Fibroblast of the aortic adventitia (primary cell): ENCODE data around the gene SPINK6. TPM values are rescaled to one million over a fixed set of nuclear protein-coding genes. Genes with fewer than 3 reads are reported as not detected.
A peak's percentile ranks its signal among the peaks of the same experiment; 100 is the strongest.

ENCODE experiments used
- DNase-seq: peaks from one replicate; pipeline ENCODE4 v3.0.0-alpha.2; 2010; ENCODE audit warnings: low read depth
- H3K4me3 ChIP-seq: 2 replicates; pipeline ENCODE4 v1.5.1; 2011; ENCODE audit warnings: low read depth, mild to moderate bottlenecking, control low read depth, low read length, moderate library complexity
- total RNA-seq: library from RNA; depleted of rRNA; stranded (reverse); fragments of >200 nt; gene quantifications from 2 replicates; pipeline ENCODE4 v1.2.3, GENCODE V29; 2012; ENCODE audit warnings: low replicate concordance
- TF ChIP-seq, protein P1 (sequence below): IDR thresholded peaks from 2 replicates; pipeline ENCODE4 v1.5.1; 2011; ENCODE audit warnings: mild to moderate bottlenecking, low read length, control low read depth, inconsistent platforms; ENCODE audit not compliant: insufficient read depth

Gene SPINK6
- total RNA-seq, 1 donor = not detected

- TF ChIP-seq, protein P1, sequence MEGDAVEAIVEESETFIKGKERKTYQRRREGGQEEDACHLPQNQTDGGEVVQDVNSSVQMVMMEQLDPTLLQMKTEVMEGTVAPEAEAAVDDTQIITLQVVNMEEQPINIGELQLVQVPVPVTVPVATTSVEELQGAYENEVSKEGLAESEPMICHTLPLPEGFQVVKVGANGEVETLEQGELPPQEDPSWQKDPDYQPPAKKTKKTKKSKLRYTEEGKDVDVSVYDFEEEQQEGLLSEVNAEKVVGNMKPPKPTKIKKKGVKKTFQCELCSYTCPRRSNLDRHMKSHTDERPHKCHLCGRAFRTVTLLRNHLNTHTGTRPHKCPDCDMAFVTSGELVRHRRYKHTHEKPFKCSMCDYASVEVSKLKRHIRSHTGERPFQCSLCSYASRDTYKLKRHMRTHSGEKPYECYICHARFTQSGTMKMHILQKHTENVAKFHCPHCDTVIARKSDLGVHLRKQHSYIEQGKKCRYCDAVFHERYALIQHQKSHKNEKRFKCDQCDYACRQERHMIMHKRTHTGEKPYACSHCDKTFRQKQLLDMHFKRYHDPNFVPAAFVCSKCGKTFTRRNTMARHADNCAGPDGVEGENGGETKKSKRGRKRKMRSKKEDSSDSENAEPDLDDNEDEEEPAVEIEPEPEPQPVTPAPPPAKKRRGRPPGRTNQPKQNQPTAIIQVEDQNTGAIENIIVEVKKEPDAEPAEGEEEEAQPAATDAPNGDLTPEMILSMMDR = no peak
- no peak overlapping the region for H3K4me3 ChIP-seq
- DNase-seq = no peak
Observed at GRCh38 chr5:148201151-148201550, 1.7 kb upstream of the SPINK6 start.

GRCh38 chr5:148205044-148205806 is 2.4 kb downstream of the SPINK6 start:
- TF ChIP-seq, protein P1 = no peak
- no peak overlapping the region for H3K4me3 ChIP-seq
- DNase-seq = peak; percentile 6

DNA sequence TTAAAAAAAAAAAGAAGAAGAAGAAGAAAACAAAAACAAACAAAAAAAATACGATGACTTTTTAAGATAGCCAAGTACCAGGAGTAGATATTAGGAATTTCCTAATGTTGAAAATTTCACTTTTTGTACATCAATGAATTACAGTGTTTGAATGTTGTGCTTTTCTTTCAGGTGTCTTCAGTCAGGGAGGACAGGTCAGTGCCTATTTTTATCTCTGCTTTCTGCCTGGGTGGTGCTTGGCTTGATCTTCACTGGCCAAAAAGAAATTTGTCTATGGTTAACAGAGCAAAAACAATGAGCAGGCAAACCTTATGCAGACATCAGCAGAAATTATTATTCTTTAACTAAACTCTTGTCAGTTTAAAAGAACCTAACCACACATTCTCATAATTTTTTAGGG is 3.0 kb downstream of the SPINK6 start:
- no peak overlapping the region for H3K4me3 ChIP-seq
- DNase-seq = no peak
- TF ChIP-seq, protein P1 = no peak

DNA sequence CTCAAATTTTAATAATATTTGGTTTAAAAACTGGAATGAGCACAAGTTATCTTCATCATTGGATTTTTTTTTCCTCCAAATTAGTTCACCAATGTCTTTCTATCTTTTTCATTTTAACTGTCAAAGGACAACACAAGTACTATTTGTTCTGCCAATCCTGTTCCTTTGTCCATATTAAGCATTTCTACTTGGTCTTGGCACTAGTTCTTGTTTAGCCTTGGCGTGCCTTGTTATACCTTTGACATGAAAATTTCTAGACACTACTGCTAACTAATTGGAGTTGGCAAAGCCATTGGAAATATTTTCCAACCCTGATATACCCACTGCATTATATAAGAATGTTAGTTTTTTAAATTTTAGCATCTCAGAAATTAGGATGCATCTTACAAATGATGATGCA is 3.8 kb downstream of the SPINK6 start:
- TF ChIP-seq, protein P1 = no peak
- no peak overlapping the region for H3K4me3 ChIP-seq
- no peak for DNase-seq

- DNase-seq = no peak
- H3K4me3 ChIP-seq = no peak overlapping the region
- TF ChIP-seq, protein P1 = no peak
Observed at GRCh38 chr5:148208226-148208625, 5.4 kb downstream of the SPINK6 start.

DNA sequence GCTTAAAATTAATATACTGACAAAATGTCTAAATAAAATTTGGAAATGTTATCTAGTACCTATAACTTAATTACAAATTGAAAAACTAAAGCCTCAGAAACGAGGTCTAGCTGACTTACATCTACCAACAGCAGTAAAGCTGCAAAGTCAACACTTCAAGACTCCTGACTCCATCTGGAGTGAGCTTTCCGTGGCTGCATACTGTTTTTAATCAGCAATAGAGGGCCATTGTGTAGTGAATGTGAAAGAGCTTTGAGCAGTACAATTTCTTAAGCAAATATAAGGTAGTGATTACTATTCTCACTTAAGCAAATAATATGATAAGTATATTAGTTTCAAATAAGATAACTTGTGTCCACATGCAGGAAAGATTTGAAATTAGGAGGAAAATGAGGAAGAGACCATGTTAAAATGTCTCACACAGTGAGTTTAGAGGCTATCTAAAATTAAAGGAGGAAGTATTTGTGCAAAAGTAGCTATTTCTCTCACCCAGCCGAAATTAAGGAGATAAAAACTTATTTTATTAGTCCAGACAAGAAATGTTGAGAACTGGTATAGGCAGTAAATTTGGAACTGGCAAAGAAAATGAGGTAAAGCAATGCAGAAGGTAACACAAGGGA is 6.4 kb downstream of the SPINK6 start:
- H3K4me3 ChIP-seq = no peak overlapping the region
- TF ChIP-seq, protein P1 = no peak
- no peak for DNase-seq
